Esophagus mucosa (tissue), 1 donor: ENCODE data around the gene HPGDS. TPM values are rescaled to one million over a fixed set of nuclear protein-coding genes. Genes with fewer than 3 reads are reported as not detected.
A peak's percentile ranks its signal among the peaks of the same experiment; 100 is the strongest.
"Not testable (repeated sequence)": the region's sequence is repeated elsewhere in the genome, so short reads cannot be mapped to it uniquely, and the experiment has no call there.

ENCODE experiments used
- ATAC-seq: fragments of 200-7000 bp; cut with Tn5 transposase; one replicate; pipeline ENCODE4 v1.9.1; 2020
- total RNA-seq: library from RNA; stranded (reverse); gene quantifications from one replicate; pipeline ENCODE4 v1.2.4, GENCODE V29; 2023
- donor health status: DM: yes; HTN: yes; CAD: no.

HPGDS gene
- total RNA-seq, 1 donor from 2014 or later = not detected

GRCh38 chr4:94307231-94307871 lies 35.3 kb downstream of the HPGDS start:
- ATAC-seq = no peak

- no peak for ATAC-seq
These were observed 35.9 kb downstream of the HPGDS start for GRCh38 chr4:94306713-94307112.

GRCh38 chr4:94305466-94306225 lies 37.0 kb downstream of the HPGDS start:
- ATAC-seq = no peak

GRCh38 chr4:94304365-94304971 lies 38.2 kb downstream of the HPGDS start:
- ATAC-seq = no peak

- ATAC-seq = no peak
These were observed 40.4 kb downstream of the HPGDS start for GRCh38 chr4:94302191-94302590.

- no peak for ATAC-seq
These were observed 43.8 kb downstream of the HPGDS start for GRCh38 chr4:94298725-94299252.

- ATAC-seq = not testable (repeated sequence)
These were observed 47.2 kb downstream of the HPGDS start for GRCh38 chr4:94295473-94295872.

GRCh38 chr4:94293981-94294380 lies 48.7 kb downstream of the HPGDS start:
- not testable (repeated sequence) for ATAC-seq

GRCh38 chr4:94290245-94290644 lies 52.4 kb downstream of the HPGDS start:
- ATAC-seq = no peak

GRCh38 chr4:94285666-94286065 lies 57.0 kb downstream of the HPGDS start:
- no peak for ATAC-seq

- no peak for ATAC-seq
These were observed 57.7 kb downstream of the HPGDS start for GRCh38 chr4:94284889-94285288.

- ATAC-seq = no peak
These were observed 63.9 kb downstream of the HPGDS start for GRCh38 chr4:94278781-94279180.

- ATAC-seq = no peak
These were observed 65.1 kb downstream of the HPGDS start for GRCh38 chr4:94277534-94277933.

GRCh38 chr4:94276204-94276603 lies 66.4 kb downstream of the HPGDS start:
- no peak for ATAC-seq

- ATAC-seq = no peak
These were observed 67.7 kb downstream of the HPGDS start for GRCh38 chr4:94274912-94275311.

- ATAC-seq = no peak
These were observed 71.4 kb downstream of the HPGDS start for GRCh38 chr4:94271248-94271647.

- no peak for ATAC-seq
These were observed 75.6 kb downstream of the HPGDS start for GRCh38 chr4:94267037-94267436.

- ATAC-seq = peak; percentile 80
These were observed 80.2 kb downstream of the HPGDS start for GRCh38 chr4:94262163-94263016.

GRCh38 chr4:94256828-94257227 lies 85.8 kb downstream of the HPGDS start:
- no peak for ATAC-seq

- no peak for ATAC-seq
These were observed 86.4 kb downstream of the HPGDS start for GRCh38 chr4:94256144-94256783.

- no peak for ATAC-seq
These were observed 89.6 kb downstream of the HPGDS start for GRCh38 chr4:94253036-94253435.

GRCh38 chr4:94251094-94251493 lies 91.5 kb downstream of the HPGDS start:
- no peak for ATAC-seq
